GM12878 (cell line): ENCODE data around the gene NPIPB6. TPM values are rescaled to one million over a fixed set of nuclear protein-coding genes. Genes with fewer than 3 reads are reported as not detected.

ENCODE experiments used
- ATAC-seq: fragments of 200-7000 bp; cut with Tn5 transposase; 3 replicates; pipeline ENCODE4 v1.9.1; 2020; ENCODE audit warnings: mild to moderate bottlenecking, moderate library complexity
- BruUV-seq: library from RNA; stranded (reverse); fragments of 400-500 nt; replicated peaks from 2 replicates; lab custom pipeline; 2021; lab: Mats Ljungman, UMichigan
- CTCF ChIA-PET: fragments of 300-600 bp; sonication (Branson Sonifier 250); formaldehyde crosslinking; extraction: SDS; loops from one replicate; lab custom pipeline; 2021; ENCODE audit warnings: inconsistent platforms; lab: Yijun Ruan, JAX
- POLR2A ChIA-PET: fragments of 350-600 bp; formaldehyde crosslinking; extraction: SDS; loops from one replicate; lab custom pipeline; 2021; ENCODE audit warnings: inconsistent platforms; lab: Charles Lee
- RAD21 ChIA-PET: fragments of 300-600 bp; sonication (Branson Sonifier 250); formaldehyde crosslinking; loops from one replicate; lab custom pipeline; 2023; ENCODE audit warnings: antibody characterized with exemption; ENCODE audit not compliant: unreplicated experiment; lab: Charles Lee
- SMC1A ChIA-PET: fragments of 300-600 bp; sonication (Branson Sonifier 250); formaldehyde crosslinking; loops from one replicate; lab custom pipeline; 2023; ENCODE audit not compliant: unreplicated experiment, uncharacterized antibody; lab: Charles Lee
- DNase-seq: peaks from one replicate; pipeline ENCODE4 v3.0.0-alpha.2; 2011; ENCODE audit warnings: low read depth, low spot score
- FAIRE-seq: peaks from 3 replicates; lab custom pipeline; 2011; peaks lifted over from hg19 to GRCh38; lab: Jason Lieb, UNC
- H2AFZ ChIP-seq: 2 replicates; pipeline ENCODE4 v1.6.0; 2011; ENCODE audit warnings: low read depth, low read length, control low read depth; ENCODE audit not compliant: control insufficient read depth
- H3K27ac ChIP-seq: 2 replicates; pipeline ENCODE4 v1.5.1; 2011; ENCODE audit warnings: control low read depth; ENCODE audit not compliant: control insufficient read depth, insufficient read depth
- H3K27me3 ChIP-seq, 2 experiments: replicated peaks in 1 of 2; 2 replicates each; pipeline versions ENCODE4 v1.6.0 to v1.6.1; 2011; ENCODE audit warnings: low read length in 1 of 2; ENCODE audit not compliant: control insufficient read depth in 2 of 2, insufficient read depth in 2 of 2
- H3K36me3 ChIP-seq, 2 experiments: 2 replicates each; pipeline ENCODE4 v1.5.1; 2011; ENCODE audit warnings: low read length in 1 of 2; ENCODE audit not compliant: control insufficient read depth in 2 of 2, insufficient read depth in 2 of 2
- H3K4me1 ChIP-seq: 2 replicates; pipeline ENCODE4 v1.6.1; 2011; ENCODE audit warnings: mild to moderate bottlenecking, low read length, moderate library complexity, mixed read lengths; ENCODE audit not compliant: control insufficient read depth, insufficient read depth
- H3K4me2 ChIP-seq: 2 replicates; pipeline ENCODE4 v1.6.0; 2011; ENCODE audit warnings: control low read depth; ENCODE audit not compliant: control insufficient read depth, insufficient read depth
- H3K4me3 ChIP-seq: fragments of 200-600 bp; sonication (generic); 2 replicates; pipeline ENCODE4 v1.5.1; 2016
- H3K79me2 ChIP-seq: 2 replicates; pipeline ENCODE4 v1.6.0; 2011; ENCODE audit warnings: low read length; ENCODE audit not compliant: control insufficient read depth, insufficient read depth
- H3K9ac ChIP-seq: 2 replicates; pipeline ENCODE4 v1.8.0; 2011; ENCODE audit warnings: low read length, control low read depth, mixed read lengths; ENCODE audit not compliant: control insufficient read depth, insufficient read depth
- H3K9me3 ChIP-seq: replicated peaks from 3 replicates; pipeline ENCODE4 v1.5.1; 2011; ENCODE audit warnings: mild to moderate bottlenecking, low read length; ENCODE audit not compliant: control insufficient read depth, insufficient read depth
- H4K20me1 ChIP-seq: 2 replicates; pipeline ENCODE4 v1.6.0; 2011; ENCODE audit not compliant: control insufficient read depth, insufficient read depth
- CBX3 ChIP-seq: fragments of 200-600 bp; sonication (generic); IDR thresholded peaks from 2 replicates; pipeline ENCODE4 v1.6.1; 2016; ENCODE audit warnings: low read depth, borderline replicate concordance
- FOS ChIP-seq: IDR thresholded peaks from 3 replicates; pipeline ENCODE4 v1.6.1; 2011; ENCODE audit warnings: borderline replicate concordance; ENCODE audit not compliant: insufficient read length; ENCODE audit errors: extremely low read depth
- GABPA ChIP-seq: IDR thresholded peaks from 2 replicates; pipeline ENCODE4 v1.6.1; 2014; ENCODE audit warnings: antibody characterized with exemption, low read depth, mild to moderate bottlenecking, inconsistent platforms
- KAT2A ChIP-seq: conservative IDR thresholded peaks from 2 replicates; pipeline ENCODE4 v1.6.1; 2011; ENCODE audit warnings: low read depth, low read length; ENCODE audit not compliant: control insufficient read depth
- NFXL1 ChIP-seq: fragments of 450-650 bp; IDR thresholded peaks from 2 replicates; pipeline ENCODE4 v1.6.1; 2017; ENCODE audit warnings: antibody characterized with exemption, mild to moderate bottlenecking, borderline replicate concordance
- POLR2AphosphoS2 ChIP-seq: IDR thresholded peaks from 2 replicates; pipeline ENCODE4 v1.6.1; 2011; ENCODE audit warnings: low read depth, mild to moderate bottlenecking, low read length, improper control_type of control experiment, moderate library complexity
- RCOR1 ChIP-seq: conservative IDR thresholded peaks from 2 replicates; pipeline ENCODE4 v1.6.1; 2012; ENCODE audit warnings: low read depth, low read length, improper control_type of control experiment
- WGBS: methylation state at CpG from one replicate; pipeline ENCODE4 v1.1.6; 2016; ENCODE audit warnings: low lambda C conversion rate; ENCODE audit not compliant: insufficient replicate concordance, insufficient coverage; ENCODE audit errors: missing lambda C conversion rate; 5-methylcytosine and 5-hydroxymethylcytosine counted together
- in situ Hi-C: fragments of 300-500 bp; cut with MboI; formaldehyde crosslinking; loops from 9 replicates; pipeline ENCODE4 v1.14.3; 2018; ENCODE audit warnings: mixed read lengths
- intact Hi-C: fragments of 100-400 bp; cut with micrococcal nuclease; formaldehyde crosslinking; loops from one replicate; pipeline ENCODE4 v1.14.2; 2022; ENCODE audit not compliant: unreplicated experiment
- polyA plus RNA-seq, 11 experiments: library from polyadenylated mRNA; depleted of rRNA in 4 of 11; unstranded in 6 of 11; stranded (reverse) in 5 of 11; fragments of >200 nt; fragmentation: Nextera tagmentation in 4 of 11; fragmentation: Illumina TruSeq in 1 of 11; extraction: Ambion mirVana in 4 of 11; extraction: Trizol in 1 of 11; gene quantifications; 1 replicate in 1 of 11; 2 replicates in 10 of 11; pipeline versions ENCODE4 v1.2.1 to v1.2.3, GENCODE V29; 2011 to 2016; ENCODE audit warnings: inconsistent platforms in 2 of 11, missing spikeins in 2 of 11, low read depth in 1 of 11
- total RNA-seq, 4 experiments: library from RNA; depleted of rRNA in 3 of 4; stranded (reverse); fragments of >200 nt in 3 of 4; fragmentation: Illumina TruSeq in 1 of 4; extraction: Trizol in 1 of 4; gene quantifications; 2 replicates each; pipeline versions ENCODE4 v1.2.1 to v1.2.3, GENCODE V29; 2013 to 2021

The NPIPB6 gene
- total and polyA plus RNA-seq, 10 of the 15 experiments (the other 5 are each of a cell fraction or from before 2014, with no cell fraction given): 0.24 to 0.76 (median 0.44) TPM; not detected in 5

- no peak for DNase-seq
- no peaks in the 10 kb centered on the region for H3K36me3 ChIP-seq
- ATAC-seq: no peak
- no peak overlapping the region for H3K27ac ChIP-seq
- no peak overlapping the region for H3K4me3 ChIP-seq
- no peaks in the 10 kb centered on the region for H3K9me3 ChIP-seq
- POLR2A ChIA-PET: no interaction called here
- H4K20me1 ChIP-seq: no peaks in the 10 kb centered on the region
- SMC1A ChIA-PET: no interaction called here
- peaks cover 0 to 2% of the 10 kb centered on the region in 2 experiments; a peak in 2 of 4 replicates for H3K27me3 ChIP-seq
- H2AFZ ChIP-seq: no peak overlapping the region
- no peak for TF ChIP-seq CBX3
- TF ChIP-seq FOS: no peak
- TF ChIP-seq KAT2A: no peak
- TF ChIP-seq RCOR1: no peak
- TF ChIP-seq POLR2AphosphoS2: no peak
- no peak for TF ChIP-seq GABPA
- TF ChIP-seq NFXL1: no peak
- peaks cover 3% of the 10 kb centered on the region; the same call in 1 of the 2 replicates for H3K4me1 ChIP-seq
- CTCF ChIA-PET: interaction anchor here (1.7 kb wide), 1 partner anchor 13 kb away, joined by 4 read pairs; no protein-coding TSS in a partner anchor
- no peak for FAIRE-seq
- BruUV-seq: no TSS peak
- no peak overlapping the region for H3K9ac ChIP-seq
- H3K4me2 ChIP-seq: no peak overlapping the region
- 55% methylated on average over 14 of the region's 14 CpGs for WGBS
- no peaks in the 10 kb centered on the region for H3K79me2 ChIP-seq
- RAD21 ChIA-PET: interaction anchor here (1.0 kb wide), 1 partner anchor 30 kb away, joined by 5 read pairs; no protein-coding TSS in a partner anchor
- in situ Hi-C loops (no loop called here), intact Hi-C loops (no loop called here)
These were observed 54.3 kb downstream of the NPIPB6 start for GRCh38 chr16:28308794-28309584.
